Upper lobe of left lung (tissue), 6 donors: ENCODE measurements around the gene RNF208. TPM values are rescaled to one million over a fixed set of nuclear protein-coding genes. Genes with fewer than 3 reads are reported as not detected.

Source experiments
- ATAC-seq, 2 donors: fragments of 200-7000 bp; cut with Tn5 transposase; one replicate each; pipeline ENCODE4 v1.9.1; 2022; ENCODE audit warnings: mild to moderate bottlenecking in 2 of 2, moderate library complexity in 2 of 2; ENCODE audit not compliant: low FRiP score in 2 of 2
- DNase-seq, 2 donors: peaks; one replicate each; pipeline ENCODE4 v3.0.0-alpha.2; 2019 to 2020
- H3K27ac ChIP-seq, 4 donors: fragments of 200-600 bp; sonication (generic); one replicate each; pipeline ENCODE4 v1.5.1; 2016 to 2019
- H3K27me3 ChIP-seq, 4 donors: fragments of 200-600 bp; sonication (generic); one replicate each; pipeline ENCODE4 v1.5.1; 2017 to 2019
- H3K36me3 ChIP-seq, 4 donors: fragments of 200-600 bp; sonication (generic); one replicate each; pipeline ENCODE4 v1.5.1; 2016 to 2019
- H3K4me1 ChIP-seq, 4 donors: fragments of 200-600 bp; sonication (generic); one replicate each; pipeline ENCODE4 v1.5.1; 2018 to 2019
- H3K4me3 ChIP-seq, 4 donors: fragments of 200-600 bp; sonication (generic); one replicate each; pipeline ENCODE4 v1.5.1; 2017 to 2019; ENCODE audit warnings: mild to moderate bottlenecking in 2 of 4, moderate library complexity in 1 of 4
- H3K9me3 ChIP-seq, 4 donors: fragments of 200-600 bp; sonication (generic); one replicate each; pipeline ENCODE4 v1.5.1; 2018 to 2019
- EP300 ChIP-seq, 4 donors: sonication (generic); formaldehyde crosslinking; IDR thresholded peaks; one replicate each; pipeline ENCODE4 v1.5.1; 2017; ENCODE audit warnings: antibody characterized with exemption in 4 of 4, control low read depth in 2 of 4
- POLR2A ChIP-seq, 4 donors: fragments of 450-650 bp; IDR thresholded peaks; one replicate each; pipeline ENCODE4 v1.5.1; 2016 to 2017; ENCODE audit warnings: antibody characterized with exemption in 4 of 4, mild to moderate bottlenecking in 2 of 4
- POLR2AphosphoS5 ChIP-seq, 2 donors: sonication (generic); formaldehyde crosslinking; IDR thresholded peaks; one replicate each; pipeline ENCODE4 v1.5.1; 2017; ENCODE audit warnings: antibody characterized with exemption in 2 of 2
- whole genome bisulfite sequencing, 2 donors: methylation state at CpG; one replicate each; pipeline ENCODE4 v1.1.5; 2017 to 2018; 5-methylcytosine and 5-hydroxymethylcytosine counted together
- total RNA-seq, 6 donors: library from RNA; depleted of rRNA in 4 of 6; stranded (reverse); fragments of >200 nt in 4 of 6; gene quantifications; one replicate each; pipeline versions ENCODE4 v1.1.0 to v1.2.1, GENCODE V29; 2016 to 2021
- TF ChIP-seq, protein P1 (sequence below), 6 experiments: fragments of 450-650 bp in 4 of 6; fragments of 200-600 bp in 2 of 6; sonication (generic) in 2 of 6; IDR thresholded peaks; one replicate each; pipeline ENCODE4 v1.5.1; 2016 to 2019; ENCODE audit warnings: antibody characterized with exemption in 6 of 6
- donor health status: DM: no; HTN: no; CAD: no; lungs with moderate emphysema.
- donor health status: DM: no; HTN: yes; CAD: no; lungs with severe emphysema.

RNF208 gene
- total RNA-seq, 6 donors from 2014 or later, result 2.3 to 12.6 (median 4.5) TPM

GRCh38 chr9:137236238-137236935 is 14.3 kb upstream of the RNF208 start:
- H3K36me3 ChIP-seq, result no peaks in the 10 kb centered on the region
- H3K9me3 ChIP-seq, result no peaks in the 10 kb centered on the region
- peak; percentile 94 for DNase-seq
- H3K4me3 ChIP-seq, result peak overlapping the region in 3 of 4 donors; percentile 3 to 29 (median 21)
- TF ChIP-seq, protein P1, sequence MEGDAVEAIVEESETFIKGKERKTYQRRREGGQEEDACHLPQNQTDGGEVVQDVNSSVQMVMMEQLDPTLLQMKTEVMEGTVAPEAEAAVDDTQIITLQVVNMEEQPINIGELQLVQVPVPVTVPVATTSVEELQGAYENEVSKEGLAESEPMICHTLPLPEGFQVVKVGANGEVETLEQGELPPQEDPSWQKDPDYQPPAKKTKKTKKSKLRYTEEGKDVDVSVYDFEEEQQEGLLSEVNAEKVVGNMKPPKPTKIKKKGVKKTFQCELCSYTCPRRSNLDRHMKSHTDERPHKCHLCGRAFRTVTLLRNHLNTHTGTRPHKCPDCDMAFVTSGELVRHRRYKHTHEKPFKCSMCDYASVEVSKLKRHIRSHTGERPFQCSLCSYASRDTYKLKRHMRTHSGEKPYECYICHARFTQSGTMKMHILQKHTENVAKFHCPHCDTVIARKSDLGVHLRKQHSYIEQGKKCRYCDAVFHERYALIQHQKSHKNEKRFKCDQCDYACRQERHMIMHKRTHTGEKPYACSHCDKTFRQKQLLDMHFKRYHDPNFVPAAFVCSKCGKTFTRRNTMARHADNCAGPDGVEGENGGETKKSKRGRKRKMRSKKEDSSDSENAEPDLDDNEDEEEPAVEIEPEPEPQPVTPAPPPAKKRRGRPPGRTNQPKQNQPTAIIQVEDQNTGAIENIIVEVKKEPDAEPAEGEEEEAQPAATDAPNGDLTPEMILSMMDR (IDR thresholded peaks at IDR 0.05), result peak; percentile 99 to 100 (median 99)
- no peak for TF ChIP-seq POLR2A (IDR thresholded peaks at IDR 0.05)
- peaks cover 0 to 14% (median 3%) of the 10 kb centered on the region in 4 donors for H3K27me3 ChIP-seq
- 7 to 20% methylated on average over 1 to 18 of the region's 31 CpGs for WGBS, 2 donors
- H3K27ac ChIP-seq, result peak overlapping the region in 1 of 4 donors; percentile 64
- peaks cover 23 to 52% (median 30%) of the 10 kb centered on the region in 4 donors for H3K4me1 ChIP-seq
- ATAC-seq, result peak; percentile 62 to 81

- no peaks in the 10 kb centered on the region for H3K36me3 ChIP-seq
- DNase-seq (peak in 1 of 2 donors; percentile 82), ATAC-seq (no peak)
- H3K27me3 ChIP-seq, result peaks cover 0 to 14% (median 3%) of the 10 kb centered on the region in 4 donors
- no peaks in the 10 kb centered on the region for H3K9me3 ChIP-seq
- WGBS, 2 donors, result 64 to 75% methylated on average over 3 to 20 of the region's 35 CpGs
- TF ChIP-seq POLR2A (IDR thresholded peaks at IDR 0.05), result no peak
- TF ChIP-seq EP300 (IDR thresholded peaks at IDR 0.05), result no peak
- TF ChIP-seq, protein P1 (IDR thresholded peaks at IDR 0.05), result no peak
- no peak for TF ChIP-seq POLR2AphosphoS5 (IDR thresholded peaks at IDR 0.05)
- no peak overlapping the region for H3K27ac ChIP-seq
- peak overlapping the region in 3 of 4 donors; percentile 3 to 29 (median 21) for H3K4me3 ChIP-seq
- H3K4me1 ChIP-seq, result peaks cover 23 to 52% (median 30%) of the 10 kb centered on the region in 4 donors
Measured at GRCh38 chr9:137235424-137236237, 13.6 kb upstream of the RNF208 start.

- no peak for ATAC-seq
- Histone ChIP-seq H3K36me3 (no peaks in the 10 kb centered on the region), H3K9me3 (no peaks in the 10 kb centered on the region), H3K27me3 (peaks cover 0 to 20% (median 4%) of the 10 kb centered on the region in 4 donors), H3K4me1 (peaks cover 19 to 45% (median 28%) of the 10 kb centered on the region in 4 donors), H3K27ac (no peak overlapping the region), H3K4me3 (no peak overlapping the region)
- DNase-seq, result peak in 1 of 2 donors; percentile 73
- WGBS, 2 donors, result 81 to 82% methylated on average over 14 to 16 of the region's 18 CpGs
- no peak for TF ChIP-seq POLR2AphosphoS5 (IDR thresholded peaks at IDR 0.05)
- TF ChIP-seq EP300 (IDR thresholded peaks at IDR 0.05), result no peak
- TF ChIP-seq, protein P1 (IDR thresholded peaks at IDR 0.05), result no peak
- TF ChIP-seq POLR2A (IDR thresholded peaks at IDR 0.05), result no peak
Measured at GRCh38 chr9:137234758-137235423, 12.9 kb upstream of the RNF208 start.

DNA sequence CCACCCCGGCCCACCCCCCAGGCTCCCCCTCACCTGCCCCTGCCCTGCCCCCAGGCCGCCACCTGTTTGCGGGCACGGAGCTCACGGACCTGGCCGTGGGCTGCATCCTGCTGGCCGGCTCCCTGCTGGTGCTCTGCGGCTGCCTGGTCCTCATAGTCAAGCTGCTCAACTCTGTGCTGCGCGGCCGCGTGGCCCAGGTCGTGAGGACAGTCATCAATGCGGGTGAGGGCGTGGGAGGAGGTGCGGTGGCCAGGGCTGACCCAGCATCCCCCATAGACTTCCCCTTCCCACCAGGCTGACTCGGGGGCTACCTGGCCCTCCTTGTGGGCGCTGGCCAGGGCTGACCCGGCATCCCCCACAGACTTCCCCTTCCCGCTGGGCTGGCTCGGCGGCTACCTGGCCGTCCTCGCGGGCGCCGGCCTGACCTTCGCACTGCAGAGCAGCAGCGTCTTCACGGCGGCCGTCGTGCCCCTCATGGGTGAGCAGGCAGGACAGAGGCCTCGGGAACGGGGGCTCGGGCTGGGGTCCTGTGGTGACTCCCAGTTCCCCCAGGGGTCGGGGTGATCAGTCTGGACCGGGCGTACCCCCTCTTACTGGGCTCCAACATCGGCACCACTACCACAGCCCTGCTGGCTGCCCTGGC is 12.1 kb upstream of the RNF208 start:
- H3K27ac ChIP-seq, result no peak overlapping the region
- no peaks in the 10 kb centered on the region for H3K9me3 ChIP-seq
- TF ChIP-seq POLR2A (IDR thresholded peaks at IDR 0.05), result no peak
- TF ChIP-seq, protein P1 (IDR thresholded peaks at IDR 0.05), result no peak
- TF ChIP-seq POLR2AphosphoS5 (IDR thresholded peaks at IDR 0.05), result no peak
- TF ChIP-seq EP300 (IDR thresholded peaks at IDR 0.05), result no peak
- WGBS, 2 donors, result 52% methylated on average over 26 of the region's 40 CpGs; no CpG with 5 or more reads in 1 of the 2 donors
- H3K4me3 ChIP-seq, result no peak overlapping the region
- DNase-seq (peak in 1 of 2 donors; percentile 81), ATAC-seq (no peak)
- peaks cover 0 to 27% (median 4%) of the 10 kb centered on the region in 4 donors for H3K27me3 ChIP-seq
- H3K36me3 ChIP-seq, result no peaks in the 10 kb centered on the region
- H3K4me1 ChIP-seq, result peaks cover 15 to 38% (median 22%) of the 10 kb centered on the region in 4 donors
